Activated CD4-positive, alpha-beta T cell treated with anti-CD3 and anti-CD28 coated beads, Interleukin-2, amount 50 U/mL, for 48 hours (primary cell): ENCODE data around the gene CABLES2.

Experiments
- DNase-seq, 2 experiments: peaks; one replicate each; pipeline ENCODE4 v3.0.0-alpha.2; 2020

CABLES2 gene

GRCh38 chr20:62407221-62407992 lies at the start of gene CABLES2:
TSS of gene CABLES2 (minus strand) at chr20:62407285. CDS start at chr20:62407276, 9 bp downstream.
- DNase-seq = peak; percentile 88 to 90

GRCh38 chr20:62455929-62456328 lies 48.8 kb upstream of the CABLES2 start:
- DNase-seq = no peak

GRCh38 chr20:62454904-62455636 lies 48.0 kb upstream of the CABLES2 start:
- no peak for DNase-seq

- DNase-seq = no peak
These were observed 46.2 kb upstream of the CABLES2 start for GRCh38 chr20:62453186-62453808.

GRCh38 chr20:62452475-62453095 lies 45.5 kb upstream of the CABLES2 start:
- no peak for DNase-seq

- no peak for DNase-seq
These were observed 44.9 kb upstream of the CABLES2 start for GRCh38 chr20:62451970-62452369.

GRCh38 chr20:62451156-62451767 lies 44.2 kb upstream of the CABLES2 start:
- DNase-seq = no peak

GRCh38 chr20:62449951-62450691 lies 43.0 kb upstream of the CABLES2 start:
- no peak for DNase-seq

GRCh38 chr20:62448788-62449187 lies 41.7 kb upstream of the CABLES2 start:
- DNase-seq = no peak

- DNase-seq = no peak
These were observed 41.0 kb upstream of the CABLES2 start for GRCh38 chr20:62448038-62448437.

- DNase-seq = no peak
These were observed 40.1 kb upstream of the CABLES2 start for GRCh38 chr20:62446888-62447869.

GRCh38 chr20:62446481-62446880 lies 39.4 kb upstream of the CABLES2 start:
- no peak for DNase-seq

GRCh38 chr20:62445553-62446340 lies 38.7 kb upstream of the CABLES2 start:
- no peak for DNase-seq

- no peak for DNase-seq
These were observed 37.2 kb upstream of the CABLES2 start for GRCh38 chr20:62444286-62444685.

GRCh38 chr20:62441987-62442539 lies 35.0 kb upstream of the CABLES2 start:
- DNase-seq = no peak

GRCh38 chr20:62439218-62439617 lies 32.1 kb upstream of the CABLES2 start:
- DNase-seq = no peak

GRCh38 chr20:62437927-62438326 lies 30.8 kb upstream of the CABLES2 start:
- DNase-seq = no peak

- no peak for DNase-seq
These were observed 30.4 kb upstream of the CABLES2 start for GRCh38 chr20:62437496-62437895.

- DNase-seq = no peak
These were observed 29.6 kb upstream of the CABLES2 start for GRCh38 chr20:62436692-62437091.
